ENCODE data around the gene ZDHHC7.
"Not testable (repeated sequence)": the region's sequence is repeated elsewhere in the genome, so short reads cannot be mapped to it uniquely, and the experiment has no call there.

Gene ZDHHC7

GRCh38 chr16:85010931-85011845 lies at the start of gene ZDHHC7:
Gene ZDHHC7, minus strand, starts transcription at chr16:85011535. Its CDS starts 20,917 bp downstream, at chr16:84990618.
- DNase-seq = peak; percentile 51

GRCh38 chr16:85058909-85059308 lies 47.6 kb upstream of the ZDHHC7 start:
- no peak for DNase-seq

GRCh38 chr16:85057948-85058347 lies 46.6 kb upstream of the ZDHHC7 start:
- DNase-seq = no peak

GRCh38 chr16:85057212-85057889 lies 46.0 kb upstream of the ZDHHC7 start:
- no peak for DNase-seq

GRCh38 chr16:85056211-85056748 lies 44.9 kb upstream of the ZDHHC7 start:
- no peak for DNase-seq

GRCh38 chr16:85055493-85056210 lies 44.3 kb upstream of the ZDHHC7 start:
- DNase-seq = no peak

- DNase-seq = no peak
Observed at GRCh38 chr16:85054948-85055492, 43.7 kb upstream of the ZDHHC7 start.

GRCh38 chr16:85054321-85054720 lies 43.0 kb upstream of the ZDHHC7 start:
- not testable (repeated sequence) for DNase-seq

- no peak for DNase-seq
Observed at GRCh38 chr16:85052536-85052935, 41.2 kb upstream of the ZDHHC7 start.

- DNase-seq = no peak
Observed at GRCh38 chr16:85051683-85052082, 40.3 kb upstream of the ZDHHC7 start.

- no peak for DNase-seq
Observed at GRCh38 chr16:85051067-85051581, 39.8 kb upstream of the ZDHHC7 start.

GRCh38 chr16:85049706-85050305 lies 38.5 kb upstream of the ZDHHC7 start:
- DNase-seq = no peak

- DNase-seq = no peak
Observed at GRCh38 chr16:85048921-85049562, 37.7 kb upstream of the ZDHHC7 start.

- no peak for DNase-seq
Observed at GRCh38 chr16:85047867-85048455, 36.6 kb upstream of the ZDHHC7 start.

- DNase-seq = no peak
Observed at GRCh38 chr16:85046931-85047866, 35.9 kb upstream of the ZDHHC7 start.

GRCh38 chr16:85046472-85046916 lies 35.2 kb upstream of the ZDHHC7 start:
- no peak for DNase-seq

GRCh38 chr16:85045641-85046471 lies 34.5 kb upstream of the ZDHHC7 start:
- DNase-seq = no peak

- DNase-seq = no peak
Observed at GRCh38 chr16:85045077-85045476, 33.7 kb upstream of the ZDHHC7 start.

GRCh38 chr16:85042606-85043005 lies 31.3 kb upstream of the ZDHHC7 start:
- no peak for DNase-seq

Data from NCI-H774 (cell line).